HL-60 (cell line): ENCODE data around the gene IRF2.

Source experiments
- CTCF ChIP-seq: IDR thresholded peaks from one replicate; pipeline ENCODE4 v1.5.1; 2011; ENCODE audit warnings: low read length, control low read depth, inconsistent platforms; ENCODE audit not compliant: insufficient read depth
- SPI1 ChIP-seq: IDR thresholded peaks from 2 replicates; pipeline ENCODE4 v1.6.1; 2012; ENCODE audit warnings: low read depth, mild to moderate bottlenecking, borderline replicate concordance

- TF ChIP-seq SPI1 (no peak), CTCF (no peak)
Observed at GRCh38 chr4:184388106-184388505, 86.2 kb downstream of the IRF2 start.
